HEK293 (cell line): ENCODE data around the gene CLEC18B.

ENCODE experiments used
- CTCF ChIA-PET: fragments of 350-600 bp; formaldehyde crosslinking; extraction: SDS; loops from one replicate; lab custom pipeline; 2021; ENCODE audit warnings: antibody characterized with exemption; lab: Yijun Ruan, JAX
- POLR2A ChIA-PET: fragments of 300-600 bp; formaldehyde crosslinking; extraction: SDS; loops from one replicate; lab custom pipeline; 2020; ENCODE audit warnings: antibody characterized with exemption, inconsistent platforms; lab: Yijun Ruan, JAX
- H3K27ac ChIP-seq: fragments of 200-500 bp; sonication (Bioruptor generic); 2 replicates; pipeline ENCODE4 v1.5.1; 2014; ENCODE audit warnings: low read depth, low read length, control low read depth, inconsistent platforms; ENCODE audit errors: extremely low read depth
- H3K36me3 ChIP-seq, 2 experiments: fragments of 200-500 bp in 1 of 2; sonication (Bioruptor generic) in 1 of 2; 1 replicate in 1 of 2; 2 replicates in 1 of 2; pipeline ENCODE4 v1.5.1; 2014 to 2017; ENCODE audit warnings: inconsistent platforms in 2 of 2, low read length in 2 of 2; ENCODE audit not compliant: control insufficient read depth in 2 of 2, insufficient read depth in 1 of 2
- H3K4me1 ChIP-seq: fragments of 200-500 bp; sonication (Bioruptor generic); 2 replicates; pipeline ENCODE4 v1.5.1; 2014; ENCODE audit warnings: mild to moderate bottlenecking, low read length, inconsistent platforms; ENCODE audit not compliant: control insufficient read depth, insufficient read depth
- H3K4me3 ChIP-seq: 2 replicates; pipeline ENCODE4 v1.5.1; 2011; ENCODE audit warnings: low read depth, mild to moderate bottlenecking, control low read depth, low read length, moderate library complexity
- H3K9me3 ChIP-seq: fragments of 200-500 bp; sonication (Bioruptor generic); 2 replicates; pipeline ENCODE4 v1.5.1; 2014; ENCODE audit warnings: low read depth, low read length, inconsistent platforms; ENCODE audit not compliant: control insufficient read depth, insufficient read depth
- YY1 ChIP-seq: fragments of 450-650 bp; formaldehyde crosslinking; IDR thresholded peaks from 2 replicates; pipeline ENCODE4 v1.5.1; 2018; ENCODE audit warnings: missing biosample characterization, missing genetic modification characterization
- ZBTB1 ChIP-seq: fragments of 450-650 bp; formaldehyde crosslinking; IDR thresholded peaks from 2 replicates; pipeline ENCODE4 v1.5.1; 2016; ENCODE audit warnings: missing biosample characterization, missing genetic modification characterization
- ZBTB26 ChIP-seq: fragments of 450-650 bp; formaldehyde crosslinking; optimal IDR thresholded peaks from 2 replicates; pipeline ENCODE3; 2016; ENCODE audit warnings: missing biosample characterization, mild to moderate bottlenecking, missing genetic modification characterization
- ZFP37 ChIP-seq: fragments of 450-650 bp; formaldehyde crosslinking; IDR thresholded peaks from 2 replicates; pipeline ENCODE4 v1.5.1; 2016; ENCODE audit warnings: missing biosample characterization, missing genetic modification characterization
- ZFP41 ChIP-seq: fragments of 450-650 bp; formaldehyde crosslinking; IDR thresholded peaks from 2 replicates; pipeline ENCODE4 v1.5.1; 2016; ENCODE audit warnings: missing biosample characterization, missing genetic modification characterization, borderline replicate concordance
- ZNF174 ChIP-seq: fragments of 450-650 bp; formaldehyde crosslinking; IDR thresholded peaks from 2 replicates; pipeline ENCODE4 v1.5.0; 2017; ENCODE audit warnings: missing biosample characterization, mild to moderate bottlenecking, missing genetic modification characterization
- ZNF221 ChIP-seq: fragments of 450-650 bp; formaldehyde crosslinking; IDR thresholded peaks from 2 replicates; pipeline ENCODE4 v1.5.1; 2017; ENCODE audit warnings: missing biosample characterization, missing genetic modification characterization, borderline replicate concordance
- ZNF23 ChIP-seq: fragments of 450-650 bp; formaldehyde crosslinking; IDR thresholded peaks from 2 replicates; pipeline ENCODE4 v1.5.1; 2016; ENCODE audit warnings: missing biosample characterization, missing genetic modification characterization, borderline replicate concordance
- ZNF239 ChIP-seq: fragments of 450-650 bp; formaldehyde crosslinking; IDR thresholded peaks from 2 replicates; pipeline ENCODE4 v1.5.1; 2016; ENCODE audit warnings: missing biosample characterization, missing genetic modification characterization
- ZNF24 ChIP-seq: fragments of 450-650 bp; formaldehyde crosslinking; IDR thresholded peaks from 2 replicates; pipeline ENCODE4 v1.5.1; 2016; ENCODE audit warnings: missing biosample characterization, missing genetic modification characterization
- ZNF274 ChIP-seq, 2 experiments: fragments of 200-500 bp in 1 of 2; fragments of 450-650 bp in 1 of 2; sonication (Bioruptor generic) in 1 of 2; formaldehyde crosslinking in 1 of 2; IDR thresholded peaks; 2 replicates each; pipeline versions ENCODE4 v1.5.1 to v1.6.1; 2014 to 2016; ENCODE audit warnings: borderline replicate concordance in 1 of 2, inconsistent platforms in 1 of 2, low read length in 1 of 2, missing biosample characterization in 1 of 2, missing genetic modification characterization in 1 of 2
- ZNF335 ChIP-seq: fragments of 450-650 bp; formaldehyde crosslinking; conservative IDR thresholded peaks from 2 replicates; pipeline ENCODE4 v1.5.1; 2016; ENCODE audit warnings: missing biosample characterization, missing genetic modification characterization
- ZNF394 ChIP-seq: fragments of 450-650 bp; formaldehyde crosslinking; IDR thresholded peaks from 2 replicates; pipeline ENCODE4 v1.5.1; 2016; ENCODE audit warnings: missing biosample characterization, missing genetic modification characterization, mild to moderate bottlenecking, moderate library complexity, borderline replicate concordance
- ZNF473 ChIP-seq: fragments of 450-650 bp; formaldehyde crosslinking; IDR thresholded peaks from 2 replicates; pipeline ENCODE4 v1.5.1; 2017; ENCODE audit warnings: missing biosample characterization, missing genetic modification characterization
- ZNF488 ChIP-seq: fragments of 450-650 bp; formaldehyde crosslinking; IDR thresholded peaks from 2 replicates; pipeline ENCODE4 v1.5.1; 2016; ENCODE audit warnings: missing biosample characterization, missing genetic modification characterization
- ZNF600 ChIP-seq: fragments of 450-650 bp; formaldehyde crosslinking; IDR thresholded peaks from 2 replicates; pipeline ENCODE4 v1.5.1; 2016; ENCODE audit warnings: missing biosample characterization, missing genetic modification characterization
- ZNF664 ChIP-seq: fragments of 450-650 bp; formaldehyde crosslinking; IDR thresholded peaks from 2 replicates; pipeline ENCODE4 v1.5.1; 2016; ENCODE audit warnings: missing biosample characterization, missing genetic modification characterization
- ZNF701 ChIP-seq: fragments of 450-650 bp; formaldehyde crosslinking; IDR thresholded peaks from 2 replicates; pipeline ENCODE4 v1.5.1; 2016; ENCODE audit warnings: missing biosample characterization, missing genetic modification characterization
- ZNF768 ChIP-seq: fragments of 450-650 bp; formaldehyde crosslinking; IDR thresholded peaks from 2 replicates; pipeline ENCODE4 v1.5.1; 2018; ENCODE audit warnings: missing biosample characterization, mild to moderate bottlenecking, missing genetic modification characterization
- ZNF792 ChIP-seq: fragments of 450-650 bp; formaldehyde crosslinking; IDR thresholded peaks from 2 replicates; pipeline ENCODE4 v1.5.1; 2016; ENCODE audit warnings: missing biosample characterization, missing genetic modification characterization
- ZNF830 ChIP-seq: fragments of 450-650 bp; IDR thresholded peaks from 2 replicates; pipeline ENCODE4 v1.5.0; 2018; ENCODE audit warnings: missing biosample characterization, missing genetic modification characterization, low read depth, mild to moderate bottlenecking, moderate library complexity
- TF ChIP-seq, protein P1 (sequence below): IDR thresholded peaks from 2 replicates; pipeline ENCODE4 v1.6.1; 2011; ENCODE audit warnings: mild to moderate bottlenecking, low read depth, low read length, borderline replicate concordance

The CLEC18B gene

DNA sequence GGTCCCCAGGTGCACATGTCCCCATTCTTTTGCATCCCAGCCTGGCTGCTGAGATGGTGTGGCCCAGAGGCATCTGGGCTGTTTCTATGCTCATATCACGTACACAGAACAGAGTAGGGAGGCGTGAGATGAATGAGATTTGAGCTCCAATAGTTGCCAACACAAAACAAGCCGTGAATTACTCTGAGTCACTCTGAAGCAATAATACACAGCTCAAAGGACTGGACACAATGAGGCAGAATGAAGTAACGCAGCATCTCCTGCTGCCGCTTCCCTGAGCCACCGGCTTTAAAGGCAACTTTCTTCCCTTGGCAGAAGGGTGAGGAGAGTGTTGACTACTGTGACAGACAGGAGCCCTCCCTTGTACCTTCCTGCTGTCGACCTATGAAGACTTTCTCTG, 33.9 kb upstream of the CLEC18B start:
- ChIA-PET POLR2A (interaction anchor here (0.6 kb wide), 1 partner anchor 464 kb away, joined by 5 read pairs; no protein-coding TSS in a partner anchor), CTCF (no interaction called here)
- H3K27ac ChIP-seq: no peak overlapping the region
- H3K4me3 ChIP-seq: no peak overlapping the region
- H3K4me1 ChIP-seq: no peaks in the 10 kb centered on the region
- TF ChIP-seq ZFP41 (tag by site-specific recombination) (no peak), ZNF394 (no peak), ZFP37 (tag by site-specific recombination) (no peak), ZNF473 (tag by site-specific recombination) (no peak), ZNF664 (tag by site-specific recombination) (no peak)
- no peaks in the 10 kb centered on the region for H3K9me3 ChIP-seq
- H3K36me3 ChIP-seq: peaks cover 23 to 76% of the 10 kb centered on the region in 2 experiments; a peak in 2 of 3 replicates

GRCh38 chr16:74451951-74452758, 30.9 kb upstream of the CLEC18B start:
- Histone ChIP-seq H3K4me3 (no peak overlapping the region), H3K36me3 (peaks cover 10 to 66% of the 10 kb centered on the region in 2 experiments; a peak in 2 of 3 replicates), H3K9me3 (no peaks in the 10 kb centered on the region), H3K27ac (no peak overlapping the region), H3K4me1 (no peaks in the 10 kb centered on the region)
- ChIA-PET POLR2A (no interaction called here), CTCF (no interaction called here)
- no peak for TF ChIP-seq ZNF830
- TF ChIP-seq ZNF274 (IDR thresholded peaks at IDR 0.05; ENCODE audit: low read length): no peak
- no peak for TF ChIP-seq ZNF274 (tag by site-specific recombination; IDR thresholded peaks at IDR 0.05; ENCODE audit: borderline replicate concordance)
- TF ChIP-seq ZNF221: no peak
- TF ChIP-seq, protein P1, sequence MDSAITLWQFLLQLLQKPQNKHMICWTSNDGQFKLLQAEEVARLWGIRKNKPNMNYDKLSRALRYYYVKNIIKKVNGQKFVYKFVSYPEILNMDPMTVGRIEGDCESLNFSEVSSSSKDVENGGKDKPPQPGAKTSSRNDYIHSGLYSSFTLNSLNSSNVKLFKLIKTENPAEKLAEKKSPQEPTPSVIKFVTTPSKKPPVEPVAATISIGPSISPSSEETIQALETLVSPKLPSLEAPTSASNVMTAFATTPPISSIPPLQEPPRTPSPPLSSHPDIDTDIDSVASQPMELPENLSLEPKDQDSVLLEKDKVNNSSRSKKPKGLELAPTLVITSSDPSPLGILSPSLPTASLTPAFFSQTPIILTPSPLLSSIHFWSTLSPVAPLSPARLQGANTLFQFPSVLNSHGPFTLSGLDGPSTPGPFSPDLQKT: no peak
- TF ChIP-seq ZNF792 (tag by site-specific recombination): no peak
- no peak for TF ChIP-seq ZFP41 (tag by site-specific recombination)
- no peak for TF ChIP-seq ZNF174 (tag by site-specific recombination)
- no peak for TF ChIP-seq ZNF394
- TF ChIP-seq ZNF239: no peak
- TF ChIP-seq ZNF600 (tag by site-specific recombination): no peak
- no peak for TF ChIP-seq ZBTB26 (tag by site-specific recombination)
- TF ChIP-seq ZNF335 (tag by site-specific recombination): no peak
- no peak for TF ChIP-seq ZNF701 (tag by site-specific recombination)
- TF ChIP-seq ZNF23 (tag by site-specific recombination): no peak
- TF ChIP-seq ZNF24 (tag by site-specific recombination): no peak
- TF ChIP-seq ZNF488 (tag by site-specific recombination): no peak
- no peak for TF ChIP-seq ZNF768 (tag by site-specific recombination)
- TF ChIP-seq ZBTB1 (tag by site-specific recombination): no peak
- no peak for TF ChIP-seq YY1
